Occipital lobe (tissue), 3 donors: ENCODE measurements around the gene HJV. TPM values are rescaled to one million over a fixed set of nuclear protein-coding genes. Genes with fewer than 3 reads are reported as not detected.

ENCODE experiments used
- DNase-seq: peaks from one replicate; lab custom pipeline; 2025; lab: John Stamatoyannopoulos, UW
- small RNA-seq: library from RNA; depleted of rRNA; stranded (forward); fragments of <200 nt; gene quantifications from one replicate; pipeline ENCODE3, GENCODE V24; 2014
- total RNA-seq: library from RNA; depleted of rRNA; stranded (reverse); fragments of >200 nt; gene quantifications from one replicate; pipeline ENCODE4 v1.2.3, GENCODE V29; 2014

Gene HJV
- total RNA-seq, 1 donor from 2014 or later = not detected

- DNase-seq = no peak
These were observed 44.5 kb downstream of the HJV start for GRCh38 chr1:145977016-145977415.

- DNase-seq = no peak
These were observed 46.3 kb downstream of the HJV start for GRCh38 chr1:145975216-145975615.

DNA sequence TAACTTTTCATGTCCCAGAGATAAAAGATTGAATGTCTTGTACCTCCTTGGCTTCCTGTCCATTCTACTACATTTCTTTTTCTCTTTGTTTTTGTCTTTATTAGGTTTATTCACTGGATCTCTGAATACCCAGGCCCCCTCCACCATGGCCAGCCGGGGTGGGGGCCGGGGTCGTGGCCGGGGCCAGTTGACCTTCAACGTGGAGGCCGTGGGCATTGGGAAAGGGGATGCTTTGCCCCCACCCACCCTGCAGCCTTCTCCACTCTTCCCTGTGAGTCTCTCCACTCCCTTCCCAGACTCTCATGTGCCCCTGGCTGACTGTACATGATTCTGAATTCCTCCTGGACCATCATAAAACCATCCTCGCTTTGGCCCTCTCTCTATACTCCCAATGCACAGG lies 46.8 kb downstream of the HJV start:
- no peak for DNase-seq

GRCh38 chr1:145972580-145972979 lies 49.0 kb downstream of the HJV start:
- no peak for DNase-seq

Small RNA genes within 50 kb of the gene (small RNA-seq; reads per million reads assigned to genes)
- gene RNVU1-6 = 2.6 reads per million, percentile 86 among the genes with 10 or more reads in this experiment

Other genes with a start within 250 kb of the HJV start
- gene RNF115, start 197.6 kb downstream of the HJV start, total RNA-seq = 25.7 TPM
- gene POLR3C, start 197.5 kb downstream of the HJV start, total RNA-seq = 31.5 TPM
- 2.7 TPM for gene NUDT17, start 176.1 kb downstream of the HJV start, total RNA-seq
- 5.0 TPM for gene PIAS3, start 162.7 kb downstream of the HJV start, total RNA-seq
- 0.62 TPM for gene ANKRD35, start 135.9 kb downstream of the HJV start, total RNA-seq
- gene ITGA10, start 111.7 kb downstream of the HJV start, total RNA-seq = 1.4 TPM
- 30.9 TPM for gene PEX11B, start 103.0 kb downstream of the HJV start, total RNA-seq
- gene RBM8A, start 94.3 kb downstream of the HJV start, total RNA-seq = 81.6 TPM
- gene LIX1L, start 63.7 kb downstream of the HJV start, total RNA-seq = 22.1 TPM
- 2.2 TPM for gene ANKRD34A, start 57.2 kb downstream of the HJV start, total RNA-seq
- gene POLR3GL, start 57.0 kb downstream of the HJV start, total RNA-seq = 16.2 TPM
- 317 TPM for gene TXNIP, start 25.2 kb downstream of the HJV start, total RNA-seq
- 1.1 TPM for gene NBPF10, start 123.1 kb upstream of the HJV start, total RNA-seq
- gene NOTCH2NLA, start 207.3 kb upstream of the HJV start, total RNA-seq = 17.9 TPM